Stimulated activated CD4-positive, alpha-beta T cell treated with anti-CD3 and anti-CD28 coated beads, Interleukin-2, amount 100 ng/mL, for 24 hours (primary cell): Measurements from ENCODE around the gene MPDZ.

ENCODE experiments used
- DNase-seq, 2 donors: peaks; one replicate each; pipeline ENCODE4 v3.0.0-alpha.2; 2020

The MPDZ gene, protein sequence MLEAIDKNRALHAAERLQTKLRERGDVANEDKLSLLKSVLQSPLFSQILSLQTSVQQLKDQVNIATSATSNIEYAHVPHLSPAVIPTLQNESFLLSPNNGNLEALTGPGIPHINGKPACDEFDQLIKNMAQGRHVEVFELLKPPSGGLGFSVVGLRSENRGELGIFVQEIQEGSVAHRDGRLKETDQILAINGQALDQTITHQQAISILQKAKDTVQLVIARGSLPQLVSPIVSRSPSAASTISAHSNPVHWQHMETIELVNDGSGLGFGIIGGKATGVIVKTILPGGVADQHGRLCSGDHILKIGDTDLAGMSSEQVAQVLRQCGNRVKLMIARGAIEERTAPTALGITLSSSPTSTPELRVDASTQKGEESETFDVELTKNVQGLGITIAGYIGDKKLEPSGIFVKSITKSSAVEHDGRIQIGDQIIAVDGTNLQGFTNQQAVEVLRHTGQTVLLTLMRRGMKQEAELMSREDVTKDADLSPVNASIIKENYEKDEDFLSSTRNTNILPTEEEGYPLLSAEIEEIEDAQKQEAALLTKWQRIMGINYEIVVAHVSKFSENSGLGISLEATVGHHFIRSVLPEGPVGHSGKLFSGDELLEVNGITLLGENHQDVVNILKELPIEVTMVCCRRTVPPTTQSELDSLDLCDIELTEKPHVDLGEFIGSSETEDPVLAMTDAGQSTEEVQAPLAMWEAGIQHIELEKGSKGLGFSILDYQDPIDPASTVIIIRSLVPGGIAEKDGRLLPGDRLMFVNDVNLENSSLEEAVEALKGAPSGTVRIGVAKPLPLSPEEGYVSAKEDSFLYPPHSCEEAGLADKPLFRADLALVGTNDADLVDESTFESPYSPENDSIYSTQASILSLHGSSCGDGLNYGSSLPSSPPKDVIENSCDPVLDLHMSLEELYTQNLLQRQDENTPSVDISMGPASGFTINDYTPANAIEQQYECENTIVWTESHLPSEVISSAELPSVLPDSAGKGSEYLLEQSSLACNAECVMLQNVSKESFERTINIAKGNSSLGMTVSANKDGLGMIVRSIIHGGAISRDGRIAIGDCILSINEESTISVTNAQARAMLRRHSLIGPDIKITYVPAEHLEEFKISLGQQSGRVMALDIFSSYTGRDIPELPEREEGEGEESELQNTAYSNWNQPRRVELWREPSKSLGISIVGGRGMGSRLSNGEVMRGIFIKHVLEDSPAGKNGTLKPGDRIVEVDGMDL (N-terminal part only)

DNA sequence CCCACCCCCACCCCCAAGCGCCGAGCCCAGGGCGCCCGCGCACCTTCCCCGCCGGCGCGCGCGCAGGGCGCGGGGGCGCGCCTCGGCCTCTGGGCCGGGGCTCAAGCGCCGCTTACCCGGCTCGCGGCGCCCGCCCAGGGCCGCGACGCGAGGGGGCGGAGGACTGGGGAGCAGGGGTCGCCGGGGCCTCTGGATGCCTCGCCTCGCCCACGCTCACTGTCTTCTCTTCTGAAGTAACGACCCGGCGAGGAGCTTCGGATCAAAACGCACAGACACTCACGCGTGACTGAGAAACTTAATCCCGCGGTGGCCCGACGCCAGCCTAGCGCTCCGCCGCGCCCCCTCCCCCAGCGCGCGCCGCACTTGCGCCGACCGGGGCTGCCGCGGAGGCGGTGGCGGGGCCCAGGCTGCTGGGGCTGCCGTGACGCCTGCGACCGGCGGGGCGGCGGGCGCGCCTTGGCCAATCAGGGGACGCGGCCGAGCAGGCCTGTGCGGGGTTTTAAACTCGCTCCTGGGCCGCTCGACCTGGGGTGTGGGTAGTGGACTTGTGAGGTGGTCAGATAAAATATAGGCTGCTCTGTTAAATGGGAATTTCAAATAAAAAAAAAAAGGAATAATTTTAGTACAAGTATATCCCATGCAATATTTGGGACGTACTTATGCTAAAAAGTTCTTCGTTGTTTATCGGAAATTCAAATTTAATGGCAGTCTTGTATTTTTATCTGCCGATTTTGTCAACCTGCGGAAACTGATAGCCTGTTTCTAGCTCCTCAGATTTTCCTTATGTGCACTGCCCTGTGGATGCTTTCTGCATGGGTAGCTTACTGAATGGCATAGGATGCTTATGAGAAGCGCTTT, at the start of gene MPDZ:
Gene MPDZ (minus strand): TSS at position 409 of the 858 bp plus-strand sequence. CDS start 29,377 bp downstream, outside the sequence.
- no peak for DNase-seq

DNA sequence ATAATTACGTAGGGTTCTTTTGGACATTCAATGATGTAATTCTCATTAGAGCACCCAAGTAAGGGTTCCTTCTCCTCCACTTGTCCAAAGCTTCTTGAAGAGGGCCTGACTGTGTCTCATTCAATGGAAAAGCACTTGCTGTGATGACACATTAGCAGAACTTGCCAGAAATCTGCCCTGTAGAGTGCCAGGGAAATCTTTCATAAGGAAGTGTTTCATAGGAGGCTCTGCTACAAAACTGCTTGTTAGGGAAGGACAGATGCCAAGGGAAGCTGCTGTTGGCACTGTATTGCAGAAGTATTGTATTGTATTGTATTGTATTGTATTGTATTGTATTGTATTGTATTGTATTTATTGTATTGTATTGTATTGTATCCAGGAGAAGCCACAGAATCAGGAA, 45.5 kb upstream of the MPDZ start:
- no peak for DNase-seq

DNA sequence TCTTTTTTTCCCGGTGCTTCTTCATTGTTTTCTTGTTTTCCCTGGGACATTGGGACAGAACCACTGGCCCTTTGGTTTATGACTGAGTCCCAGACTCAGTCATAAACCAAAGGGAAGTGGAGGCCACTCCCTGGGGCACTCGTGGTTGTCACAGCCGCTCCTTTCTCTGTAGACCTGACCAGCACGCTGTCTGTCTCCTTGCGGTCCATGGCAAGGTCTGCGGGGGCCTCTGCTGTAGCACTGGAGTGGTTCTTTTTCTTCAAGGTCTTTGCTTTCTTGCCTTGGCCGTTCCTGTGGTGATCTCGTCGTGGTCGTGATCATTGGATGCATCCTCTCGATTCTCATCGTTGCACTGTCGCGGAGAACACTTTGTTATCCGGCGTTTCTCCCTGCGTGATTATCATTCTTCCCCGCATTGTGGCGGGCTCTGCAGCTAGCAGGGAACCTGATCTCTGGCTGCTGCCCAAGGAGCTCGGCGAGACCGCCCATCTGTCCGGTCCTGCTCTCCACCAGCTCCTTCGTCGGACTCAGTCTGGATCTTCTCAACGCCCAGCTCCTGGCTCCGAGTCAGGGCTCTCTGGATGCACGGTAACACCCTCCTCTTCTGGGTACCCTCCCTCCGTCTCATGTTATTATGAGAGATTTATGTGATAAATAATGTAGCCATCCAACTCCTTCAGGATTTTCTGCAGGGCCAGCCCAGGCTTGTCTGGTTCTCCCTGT, 43.5 kb upstream of the MPDZ start:
- DNase-seq = no peak

GRCh38 chr9:13318027-13318426, 38.5 kb upstream of the MPDZ start:
- no peak for DNase-seq

DNA sequence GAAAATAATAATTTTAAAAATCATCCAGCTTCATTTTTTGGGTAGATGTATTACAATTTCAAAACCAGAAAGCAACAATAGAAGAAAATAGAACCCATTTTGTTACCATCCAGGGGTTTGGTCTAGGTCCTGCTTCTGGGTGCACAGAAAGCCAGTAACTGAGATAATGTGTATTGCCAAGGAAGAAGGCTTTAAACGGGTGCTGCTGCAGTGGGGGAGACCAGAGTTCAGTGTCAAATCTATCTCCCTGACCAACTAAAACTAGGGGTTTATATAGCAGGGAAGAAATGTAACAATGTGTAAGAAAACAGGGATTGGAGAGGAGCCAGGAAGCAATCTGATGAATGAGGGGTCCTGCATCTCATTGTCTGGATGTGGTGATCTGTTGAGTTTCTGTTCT, 17.5 kb upstream of the MPDZ start:
- DNase-seq = no peak

DNA sequence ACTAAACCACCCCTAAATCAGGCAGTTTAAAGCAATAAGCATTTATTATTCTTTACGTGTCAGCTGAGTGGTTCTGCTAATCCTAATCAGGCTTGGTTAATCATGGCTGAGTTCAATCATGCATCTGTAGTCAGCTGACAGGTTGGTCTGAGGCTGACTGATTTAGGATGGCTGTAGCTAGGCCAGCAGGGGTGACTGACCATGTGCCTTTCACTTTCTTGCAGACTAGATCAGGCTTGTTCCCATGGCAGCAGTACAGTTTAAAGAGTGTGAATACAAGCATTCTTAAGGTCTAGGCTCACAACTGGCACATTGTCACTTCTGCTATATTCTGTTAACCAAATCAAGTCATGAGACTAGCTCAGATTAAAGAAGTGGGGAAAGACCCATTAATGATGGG, 16.1 kb upstream of the MPDZ start:
- DNase-seq = no peak

DNA sequence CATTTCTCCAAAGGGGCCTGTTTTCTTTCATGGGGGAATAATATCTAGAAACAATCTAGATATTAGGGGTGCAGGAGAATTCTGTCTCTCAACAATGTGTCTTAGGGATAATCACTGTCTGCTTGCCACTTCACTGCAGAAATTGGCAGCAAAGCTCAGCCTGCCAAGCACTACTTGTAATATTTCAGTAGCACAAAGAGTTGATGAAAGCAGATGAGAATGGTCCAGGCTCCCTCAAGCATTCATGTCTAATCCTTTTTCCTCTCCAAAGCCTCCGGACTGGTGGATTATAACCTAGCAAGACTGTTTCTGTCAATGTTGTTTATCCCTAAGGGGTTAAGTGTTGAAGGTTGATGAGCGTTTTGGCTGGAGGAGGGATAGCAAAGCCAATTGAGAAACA, 13.3 kb upstream of the MPDZ start:
- DNase-seq = no peak

DNA sequence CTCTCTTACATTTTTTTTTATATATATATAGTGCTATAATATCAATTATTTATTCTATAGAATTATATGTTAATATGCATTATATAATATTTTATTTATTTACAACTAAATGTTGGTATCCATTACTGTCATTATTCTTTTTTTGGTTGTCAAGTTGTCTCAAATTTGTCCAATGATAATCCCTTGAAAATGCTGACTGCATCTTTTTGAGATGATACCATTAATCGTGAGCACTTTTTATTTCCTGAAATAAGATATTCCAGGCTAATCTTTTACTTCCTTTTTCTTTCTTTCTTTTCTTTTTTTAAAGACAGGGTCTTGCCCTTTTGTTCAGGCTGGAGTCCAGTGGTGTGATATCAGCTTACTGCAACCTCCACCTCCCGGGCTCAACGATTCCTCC, 12.7 kb upstream of the MPDZ start:
- DNase-seq = no peak

- no peak for DNase-seq
These were observed 12.2 kb upstream of the MPDZ start for GRCh38 chr9:13291718-13292117.

DNA sequence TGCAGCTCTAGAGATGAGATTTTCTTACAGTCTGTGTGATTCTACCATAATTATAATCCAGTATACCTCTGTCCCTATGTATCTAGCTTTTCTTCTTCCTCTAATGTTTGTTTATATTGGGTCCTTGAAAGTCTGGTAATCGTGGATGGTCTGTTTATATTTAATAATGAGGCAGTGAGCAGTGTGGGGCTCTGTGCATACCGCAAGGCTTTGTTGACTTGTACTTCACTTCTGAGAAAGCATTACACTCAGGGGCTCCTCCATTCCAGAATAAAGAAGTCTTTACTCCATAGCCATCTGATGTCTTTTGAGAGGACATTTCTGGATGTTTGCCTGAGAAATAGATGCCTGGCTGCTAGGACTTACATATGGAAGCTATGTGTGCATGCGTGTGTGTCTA, 4.5 kb upstream of the MPDZ start:
- no peak for DNase-seq

DNA sequence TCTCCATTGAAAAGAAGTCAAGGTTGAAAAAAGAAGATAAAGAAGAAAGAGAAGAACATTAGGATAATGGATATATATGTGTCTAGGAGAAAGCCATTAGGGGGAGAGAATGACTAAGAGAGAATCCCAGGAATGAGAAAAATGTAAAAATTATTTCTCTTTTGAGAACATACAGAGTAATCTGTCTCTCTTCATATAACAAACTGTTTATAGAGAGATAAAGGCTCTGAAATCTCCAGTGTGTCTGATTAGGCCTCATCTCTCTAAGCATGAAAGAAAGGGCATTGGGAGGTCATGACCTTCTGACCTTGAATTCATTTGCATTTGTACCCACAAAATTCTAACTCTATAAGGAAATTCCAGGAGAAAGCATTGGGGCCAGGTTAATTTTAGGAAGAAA, 3.5 kb upstream of the MPDZ start:
- DNase-seq = no peak

DNA sequence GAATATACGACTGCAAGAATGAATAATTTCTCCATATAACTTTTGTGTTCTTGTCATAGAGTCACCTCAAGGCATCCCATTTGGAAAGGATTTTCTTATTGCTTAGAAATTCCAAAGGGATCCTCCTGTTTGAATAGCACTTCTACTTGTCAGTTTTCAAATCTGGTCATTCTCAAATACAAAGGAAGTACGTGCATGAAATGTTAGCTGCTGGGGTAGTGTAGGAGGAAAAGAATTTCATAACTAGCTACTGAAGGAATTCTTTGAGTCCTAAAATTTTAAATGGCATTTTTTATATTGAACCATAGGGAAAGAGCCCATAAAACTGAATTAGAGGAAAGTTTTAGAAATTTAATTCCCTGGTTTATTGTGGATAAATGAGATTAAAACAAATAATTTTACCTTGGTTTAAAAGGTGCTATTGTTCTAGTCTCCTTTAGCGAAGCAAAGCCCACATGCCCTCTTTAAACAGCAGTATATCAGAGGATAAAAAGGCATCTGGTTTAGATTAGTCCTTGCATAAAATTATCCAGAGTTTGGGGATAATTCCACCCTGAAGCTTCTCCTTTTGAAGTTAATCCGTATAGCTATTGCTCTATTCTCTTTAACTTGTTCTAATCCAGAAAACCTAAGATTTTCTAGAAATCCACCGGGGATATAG, 2.0 kb upstream of the MPDZ start:
- DNase-seq = no peak

DNA sequence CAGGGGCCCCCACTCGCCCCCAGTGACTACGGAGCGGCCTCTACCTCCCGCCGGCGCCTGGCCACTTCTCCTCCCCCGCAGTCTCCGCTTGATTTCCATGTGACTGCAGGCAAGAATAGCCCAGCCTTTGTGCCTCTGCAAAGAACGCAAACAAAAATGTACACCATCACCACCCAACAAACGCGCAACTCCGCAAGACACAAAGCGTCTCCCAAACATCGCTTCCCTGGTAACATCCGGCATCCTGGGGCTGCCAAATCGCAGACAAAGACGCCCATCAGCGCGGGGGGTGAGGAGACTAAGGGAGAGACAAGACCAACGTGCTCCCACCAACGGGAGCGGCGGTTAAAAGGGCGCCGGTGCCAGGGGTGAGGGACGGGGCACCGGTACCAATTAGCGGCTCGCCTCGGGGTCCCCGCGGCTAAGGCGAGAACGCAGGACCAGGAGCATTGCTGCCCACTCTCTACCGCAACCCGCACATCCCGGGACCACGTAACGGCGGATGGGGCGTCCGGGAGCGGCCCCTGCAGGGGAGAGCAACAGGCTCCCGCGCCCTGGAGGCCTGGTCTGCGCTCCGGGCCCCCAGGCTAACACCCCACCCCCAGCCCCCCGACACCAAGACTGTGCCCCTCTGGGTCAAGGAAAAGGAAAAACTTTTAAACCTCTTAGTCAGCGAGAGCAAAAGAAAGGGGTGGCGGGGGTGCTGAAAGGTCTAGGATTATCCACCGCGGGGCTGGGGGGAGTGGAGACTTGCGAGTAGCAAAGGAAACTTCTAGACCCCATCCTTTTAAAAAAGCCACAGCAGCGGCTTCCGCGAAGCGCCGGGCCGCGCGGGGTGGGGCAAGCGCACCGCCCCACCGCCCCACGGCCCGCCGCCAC, 885 bp downstream of the MPDZ start:
- DNase-seq = no peak

- no peak for DNase-seq
These were observed 1.5 kb downstream of the MPDZ start for GRCh38 chr9:13278023-13278367.

- no peak for DNase-seq
These were observed 4.4 kb downstream of the MPDZ start for GRCh38 chr9:13274886-13275641.

DNA sequence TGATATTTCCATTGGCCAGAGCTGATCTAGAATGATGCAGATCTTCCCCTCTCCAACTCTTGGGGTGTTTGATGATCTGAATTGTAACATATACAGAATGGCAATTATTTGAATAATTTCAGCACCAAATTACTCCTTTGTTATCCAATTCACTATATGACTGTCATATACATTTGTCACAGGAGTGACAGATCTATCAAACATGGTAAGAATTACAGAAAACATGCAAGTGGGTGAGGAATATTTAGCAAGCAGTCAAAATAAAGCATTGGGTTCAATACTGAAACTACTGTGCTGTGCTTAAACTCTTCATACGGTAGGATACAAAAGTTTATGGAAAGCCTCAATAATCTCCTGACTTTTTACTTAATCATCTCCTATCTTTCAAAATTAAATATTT, 8.8 kb downstream of the MPDZ start:
- no peak for DNase-seq

DNA sequence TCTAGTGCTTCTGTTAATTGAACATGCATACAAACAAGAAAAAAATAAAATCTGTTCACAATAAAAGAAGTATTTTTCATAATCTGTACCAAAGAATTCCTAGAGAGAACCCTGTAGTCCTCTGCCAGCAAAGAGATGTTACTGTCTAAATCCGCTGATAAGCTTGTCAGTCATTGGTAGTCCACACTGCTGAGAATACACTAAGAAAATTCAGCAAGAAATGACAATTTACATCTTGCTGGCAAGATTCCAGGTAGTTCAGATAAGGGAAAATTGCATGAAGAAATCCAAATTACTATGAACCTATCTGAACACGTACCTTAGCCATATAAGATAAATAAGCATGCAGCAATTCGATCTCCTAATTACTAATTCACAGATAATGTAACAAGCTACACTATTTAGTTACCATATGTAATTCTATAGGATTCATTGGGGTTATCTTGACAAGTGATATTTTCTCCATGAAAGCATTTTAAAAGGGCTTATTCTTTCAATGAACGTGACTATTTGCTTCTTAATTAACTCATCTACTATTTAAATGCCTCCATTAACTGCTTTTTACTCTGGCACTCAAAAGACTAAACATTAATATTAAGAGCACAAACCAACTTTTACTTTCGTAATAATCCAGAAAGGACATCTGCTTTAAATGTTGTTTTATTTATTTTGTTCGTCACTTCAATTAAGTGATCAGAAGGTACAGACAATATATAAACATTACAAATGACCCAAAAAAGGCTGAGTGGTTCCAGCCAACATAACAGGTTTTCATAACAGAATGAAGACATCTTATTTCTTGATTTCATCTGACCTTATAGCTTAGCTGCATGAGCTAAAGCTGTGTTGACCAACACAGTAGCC, 9.7 kb downstream of the MPDZ start:
- DNase-seq = no peak

DNA sequence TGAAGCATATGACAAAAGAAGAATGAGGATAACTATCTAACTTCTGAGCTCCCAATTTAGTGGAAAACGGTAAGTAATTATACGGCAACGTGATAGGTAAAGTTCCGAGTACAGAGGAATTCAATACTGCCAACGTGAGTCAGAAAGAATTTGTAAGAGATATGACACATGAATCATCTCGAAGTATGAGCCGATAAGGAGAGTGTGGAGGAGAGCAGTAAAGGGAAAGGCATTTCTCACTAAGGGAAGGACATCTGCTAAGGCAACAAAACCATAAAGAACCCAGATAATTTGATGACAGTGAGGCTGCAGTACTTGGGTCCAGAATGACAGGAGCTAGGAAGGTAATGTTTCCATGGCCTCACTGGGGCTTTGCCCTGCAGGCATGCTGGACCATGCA, 11.0 kb downstream of the MPDZ start:
- DNase-seq = no peak
